DMS153 treated with DMSO at 0.1 percent for 48 hours (cell line): ENCODE results near the gene CRB2.

Experiments used
- DNase-seq: peaks from one replicate; lab custom pipeline; 2025; ENCODE audit not compliant: unreplicated experiment; lab: John Stamatoyannopoulos, UW

Gene CRB2

GRCh38 chr9:123420592-123421111 is 64.7 kb downstream of the CRB2 start:
- no peak for DNase-seq

GRCh38 chr9:123421186-123421585 is 65.2 kb downstream of the CRB2 start:
- DNase-seq = no peak

GRCh38 chr9:123421801-123422455 is 65.9 kb downstream of the CRB2 start:
- DNase-seq = no peak

- DNase-seq = no peak
These were observed 66.8 kb downstream of the CRB2 start for GRCh38 chr9:123422635-123423310.

- DNase-seq = no peak
These were observed 67.3 kb downstream of the CRB2 start for GRCh38 chr9:123423311-123423640.

- DNase-seq = no peak
These were observed 68.1 kb downstream of the CRB2 start for GRCh38 chr9:123424131-123424530.

GRCh38 chr9:123424552-123425225 is 68.7 kb downstream of the CRB2 start:
- no peak for DNase-seq

GRCh38 chr9:123425261-123425821 is 69.3 kb downstream of the CRB2 start:
- DNase-seq = no peak

- DNase-seq = no peak
These were observed 69.9 kb downstream of the CRB2 start for GRCh38 chr9:123425836-123426365.

GRCh38 chr9:123426406-123426805 is 70.4 kb downstream of the CRB2 start:
- no peak for DNase-seq
